Measurements from ENCODE around the gene DTYMK.

The DTYMK gene

GRCh38 chr2:241730671-241731293, 44.2 kb upstream of the DTYMK start:
- no peak for ATAC-seq
- TF ChIP-seq ISL1 (CRISPR knock-in tag; IDR thresholded peaks at IDR 0.05) (no peak), ARNTL (CRISPR knock-in tag; IDR thresholded peaks at IDR 0.05; ENCODE audit: borderline replicate concordance, low read depth) (no peak), GLIS3 (CRISPR knock-in tag; IDR thresholded peaks at IDR 0.05) (no peak), ZFP3 (CRISPR knock-in tag; IDR thresholded peaks at IDR 0.05) (no peak), ZNF8 (CRISPR knock-in tag; IDR thresholded peaks at IDR 0.05) (no peak), ZFP30 (CRISPR knock-in tag; IDR thresholded peaks at IDR 0.05) (no peak), ZNF565 (CRISPR knock-in tag; conservative IDR thresholded peaks at IDR 0.05; ENCODE audit: low read depth) (no peak), TOX (CRISPR knock-in tag; IDR thresholded peaks at IDR 0.05; ENCODE audit: borderline replicate concordance) (no peak), OSR1 (CRISPR knock-in tag; IDR thresholded peaks at IDR 0.05) (no peak), PPARA (CRISPR knock-in tag; IDR thresholded peaks at IDR 0.05; ENCODE audit: borderline replicate concordance) (no peak), ZC3H10 (CRISPR knock-in tag; IDR thresholded peaks at IDR 0.05) (no peak), CSDC2 (CRISPR knock-in tag; IDR thresholded peaks at IDR 0.05) (no peak), BACH2 (CRISPR knock-in tag; IDR thresholded peaks at IDR 0.05; ENCODE audit: borderline replicate concordance) (no peak), ESRRG (CRISPR knock-in tag; IDR thresholded peaks at IDR 0.05) (no peak)
- TF ChIP-seq, protein P1, sequence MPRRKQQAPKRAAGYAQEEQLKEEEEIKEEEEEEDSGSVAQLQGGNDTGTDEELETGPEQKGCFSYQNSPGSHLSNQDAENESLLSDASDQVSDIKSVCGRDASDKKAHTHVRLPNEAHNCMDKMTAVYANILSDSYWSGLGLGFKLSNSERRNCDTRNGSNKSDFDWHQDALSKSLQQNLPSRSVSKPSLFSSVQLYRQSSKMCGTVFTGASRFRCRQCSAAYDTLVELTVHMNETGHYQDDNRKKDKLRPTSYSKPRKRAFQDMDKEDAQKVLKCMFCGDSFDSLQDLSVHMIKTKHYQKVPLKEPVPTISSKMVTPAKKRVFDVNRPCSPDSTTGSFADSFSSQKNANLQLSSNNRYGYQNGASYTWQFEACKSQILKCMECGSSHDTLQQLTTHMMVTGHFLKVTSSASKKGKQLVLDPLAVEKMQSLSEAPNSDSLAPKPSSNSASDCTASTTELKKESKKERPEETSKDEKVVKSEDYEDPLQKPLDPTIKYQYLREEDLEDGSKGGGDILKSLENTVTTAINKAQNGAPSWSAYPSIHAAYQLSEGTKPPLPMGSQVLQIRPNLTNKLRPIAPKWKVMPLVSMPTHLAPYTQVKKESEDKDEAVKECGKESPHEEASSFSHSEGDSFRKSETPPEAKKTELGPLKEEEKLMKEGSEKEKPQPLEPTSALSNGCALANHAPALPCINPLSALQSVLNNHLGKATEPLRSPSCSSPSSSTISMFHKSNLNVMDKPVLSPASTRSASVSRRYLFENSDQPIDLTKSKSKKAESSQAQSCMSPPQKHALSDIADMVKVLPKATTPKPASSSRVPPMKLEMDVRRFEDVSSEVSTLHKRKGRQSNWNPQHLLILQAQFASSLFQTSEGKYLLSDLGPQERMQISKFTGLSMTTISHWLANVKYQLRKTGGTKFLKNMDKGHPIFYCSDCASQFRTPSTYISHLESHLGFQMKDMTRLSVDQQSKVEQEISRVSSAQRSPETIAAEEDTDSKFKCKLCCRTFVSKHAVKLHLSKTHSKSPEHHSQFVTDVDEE (CRISPR knock-in tag; IDR thresholded peaks at IDR 0.05), result no peak
- TF ChIP-seq, protein P2, sequence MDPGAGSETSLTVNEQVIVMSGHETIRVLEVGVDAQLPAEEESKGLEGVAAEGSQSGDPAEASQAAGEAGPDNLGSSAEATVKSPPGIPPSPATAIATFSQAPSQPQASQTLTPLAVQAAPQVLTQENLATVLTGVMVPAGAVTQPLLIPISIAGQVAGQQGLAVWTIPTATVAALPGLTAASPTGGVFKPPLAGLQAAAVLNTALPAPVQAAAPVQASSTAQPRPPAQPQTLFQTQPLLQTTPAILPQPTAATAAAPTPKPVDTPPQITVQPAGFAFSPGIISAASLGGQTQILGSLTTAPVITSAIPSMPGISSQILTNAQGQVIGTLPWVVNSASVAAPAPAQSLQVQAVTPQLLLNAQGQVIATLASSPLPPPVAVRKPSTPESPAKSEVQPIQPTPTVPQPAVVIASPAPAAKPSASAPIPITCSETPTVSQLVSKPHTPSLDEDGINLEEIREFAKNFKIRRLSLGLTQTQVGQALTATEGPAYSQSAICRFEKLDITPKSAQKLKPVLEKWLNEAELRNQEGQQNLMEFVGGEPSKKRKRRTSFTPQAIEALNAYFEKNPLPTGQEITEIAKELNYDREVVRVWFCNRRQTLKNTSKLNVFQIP (CRISPR knock-in tag; IDR thresholded peaks at IDR 0.05; ENCODE audit: borderline replicate concordance, low read depth), result no peak
- TF ChIP-seq, protein P3, sequence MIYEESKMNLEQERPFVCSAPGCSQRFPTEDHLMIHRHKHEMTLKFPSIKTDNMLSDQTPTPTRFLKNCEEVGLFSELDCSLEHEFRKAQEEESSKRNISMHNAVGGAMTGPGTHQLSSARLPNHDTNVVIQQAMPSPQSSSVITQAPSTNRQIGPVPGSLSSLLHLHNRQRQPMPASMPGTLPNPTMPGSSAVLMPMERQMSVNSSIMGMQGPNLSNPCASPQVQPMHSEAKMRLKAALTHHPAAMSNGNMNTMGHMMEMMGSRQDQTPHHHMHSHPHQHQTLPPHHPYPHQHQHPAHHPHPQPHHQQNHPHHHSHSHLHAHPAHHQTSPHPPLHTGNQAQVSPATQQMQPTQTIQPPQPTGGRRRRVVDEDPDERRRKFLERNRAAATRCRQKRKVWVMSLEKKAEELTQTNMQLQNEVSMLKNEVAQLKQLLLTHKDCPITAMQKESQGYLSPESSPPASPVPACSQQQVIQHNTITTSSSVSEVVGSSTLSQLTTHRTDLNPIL (CRISPR knock-in tag; IDR thresholded peaks at IDR 0.05; ENCODE audit: low read depth), result no peak
- TF ChIP-seq, protein P4, sequence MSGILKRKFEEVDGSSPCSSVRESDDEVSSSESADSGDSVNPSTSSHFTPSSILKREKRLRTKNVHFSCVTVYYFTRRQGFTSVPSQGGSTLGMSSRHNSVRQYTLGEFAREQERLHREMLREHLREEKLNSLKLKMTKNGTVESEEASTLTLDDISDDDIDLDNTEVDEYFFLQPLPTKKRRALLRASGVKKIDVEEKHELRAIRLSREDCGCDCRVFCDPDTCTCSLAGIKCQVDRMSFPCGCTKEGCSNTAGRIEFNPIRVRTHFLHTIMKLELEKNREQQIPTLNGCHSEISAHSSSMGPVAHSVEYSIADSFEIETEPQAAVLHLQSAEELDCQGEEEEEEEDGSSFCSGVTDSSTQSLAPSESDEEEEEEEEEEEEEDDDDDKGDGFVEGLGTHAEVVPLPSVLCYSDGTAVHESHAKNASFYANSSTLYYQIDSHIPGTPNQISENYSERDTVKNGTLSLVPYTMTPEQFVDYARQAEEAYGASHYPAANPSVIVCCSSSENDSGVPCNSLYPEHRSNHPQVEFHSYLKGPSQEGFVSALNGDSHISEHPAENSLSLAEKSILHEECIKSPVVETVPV (CRISPR knock-in tag; IDR thresholded peaks at IDR 0.05), result no peak

DNA sequence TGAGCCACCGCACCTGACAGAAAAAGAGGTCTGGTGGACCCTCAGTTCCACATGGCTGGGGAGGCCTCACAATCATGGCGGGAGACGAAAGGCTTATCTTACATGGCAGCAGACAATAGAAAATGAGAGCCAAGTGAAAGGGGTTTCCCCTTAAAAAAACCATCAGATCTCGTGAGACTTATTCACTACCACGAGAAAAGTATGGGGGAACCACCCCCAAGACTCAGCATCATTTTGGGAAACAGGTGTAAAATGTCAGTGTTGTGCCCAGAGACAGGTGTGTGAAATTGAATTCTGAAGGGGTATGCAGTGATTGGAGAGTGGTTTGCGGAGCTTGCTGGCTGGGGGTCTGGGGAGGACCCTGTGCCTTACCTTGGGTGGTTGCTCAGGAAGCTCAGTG, 43.3 kb upstream of the DTYMK start:
- TF ChIP-seq CSDC2 (CRISPR knock-in tag; IDR thresholded peaks at IDR 0.05) (no peak), ARNTL (CRISPR knock-in tag; IDR thresholded peaks at IDR 0.05; ENCODE audit: borderline replicate concordance, low read depth) (no peak), PPARA (CRISPR knock-in tag; IDR thresholded peaks at IDR 0.05; ENCODE audit: borderline replicate concordance) (no peak), ZNF8 (CRISPR knock-in tag; IDR thresholded peaks at IDR 0.05) (no peak), RARB (CRISPR knock-in tag; IDR thresholded peaks at IDR 0.05) (no peak), GLIS3 (CRISPR knock-in tag; IDR thresholded peaks at IDR 0.05) (no peak), SNAI2 (CRISPR knock-in tag; IDR thresholded peaks at IDR 0.05) (no peak), ZC3H10 (CRISPR knock-in tag; IDR thresholded peaks at IDR 0.05) (no peak), BACH2 (CRISPR knock-in tag; IDR thresholded peaks at IDR 0.05; ENCODE audit: borderline replicate concordance) (no peak), TCF4 (CRISPR knock-in tag; IDR thresholded peaks at IDR 0.05; ENCODE audit: borderline replicate concordance) (no peak), OSR1 (CRISPR knock-in tag; IDR thresholded peaks at IDR 0.05) (no peak)
- TF ChIP-seq, protein P2 (CRISPR knock-in tag; IDR thresholded peaks at IDR 0.05; ENCODE audit: borderline replicate concordance, low read depth), result no peak
- TF ChIP-seq, protein P5, sequence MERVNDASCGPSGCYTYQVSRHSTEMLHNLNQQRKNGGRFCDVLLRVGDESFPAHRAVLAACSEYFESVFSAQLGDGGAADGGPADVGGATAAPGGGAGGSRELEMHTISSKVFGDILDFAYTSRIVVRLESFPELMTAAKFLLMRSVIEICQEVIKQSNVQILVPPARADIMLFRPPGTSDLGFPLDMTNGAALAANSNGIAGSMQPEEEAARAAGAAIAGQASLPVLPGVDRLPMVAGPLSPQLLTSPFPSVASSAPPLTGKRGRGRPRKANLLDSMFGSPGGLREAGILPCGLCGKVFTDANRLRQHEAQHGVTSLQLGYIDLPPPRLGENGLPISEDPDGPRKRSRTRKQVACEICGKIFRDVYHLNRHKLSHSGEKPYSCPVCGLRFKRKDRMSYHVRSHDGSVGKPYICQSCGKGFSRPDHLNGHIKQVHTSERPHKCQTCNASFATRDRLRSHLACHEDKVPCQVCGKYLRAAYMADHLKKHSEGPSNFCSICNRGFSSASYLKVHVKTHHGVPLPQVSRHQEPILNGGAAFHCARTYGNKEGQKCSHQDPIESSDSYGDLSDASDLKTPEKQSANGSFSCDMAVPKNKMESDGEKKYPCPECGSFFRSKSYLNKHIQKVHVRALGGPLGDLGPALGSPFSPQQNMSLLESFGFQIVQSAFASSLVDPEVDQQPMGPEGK (CRISPR knock-in tag; IDR thresholded peaks at IDR 0.05; ENCODE audit: borderline replicate concordance), result no peak
- TF ChIP-seq, protein P3 (CRISPR knock-in tag; IDR thresholded peaks at IDR 0.05; ENCODE audit: low read depth), result no peak
- no peak for ATAC-seq
